Pancreas (tissue), 10 donors: ENCODE measurements around the gene NKX1-1. TPM values are rescaled to one million over a fixed set of nuclear protein-coding genes. Genes with fewer than 3 reads are reported as not detected.

Experiments
- ATAC-seq, 4 donors: fragments of 200-7000 bp; cut with Tn5 transposase; one replicate each; pipeline versions ENCODE4 v1.8.0 to v1.9.1; 2020; ENCODE audit warnings: mild to moderate bottlenecking in 4 of 4, moderate library complexity in 4 of 4
- DNase-seq, 6 donors: peaks; one replicate each; pipeline ENCODE4 v3.0.0-alpha.2; 2020
- FAIRE-seq: peaks from 2 replicates; lab custom pipeline; 2012; peaks lifted over from hg19 to GRCh38; lab: Jason Lieb, UNC
- H3K27ac ChIP-seq, 4 donors: fragments of 200-600 bp; sonication (generic); 1 replicate in 3 of 4; 2 replicates in 1 of 4; pipeline versions ENCODE4 v1.5.0 to v1.8.0; 2020
- H3K27me3 ChIP-seq, 4 donors: fragments of 200-600 bp; one replicate each; pipeline ENCODE4 v1.8.0; 2021
- H3K36me3 ChIP-seq, 3 donors: fragments of 200-600 bp; sonication (generic) in 1 of 3; one replicate each; pipeline versions ENCODE4 v1.5.0 to v1.8.0; 2020 to 2021
- H3K4me1 ChIP-seq, 3 donors: fragments of 200-600 bp; one replicate each; pipeline ENCODE4 v1.8.0; 2021
- H3K4me3 ChIP-seq, 4 donors: fragments of 200-600 bp; sonication (generic) in 2 of 4; one replicate each; pipeline versions ENCODE4 v1.5.0 to v1.8.0; 2020 to 2021
- H3K9me3 ChIP-seq, 4 donors: fragments of 200-600 bp; one replicate each; pipeline ENCODE4 v1.8.0; 2021
- CTCF ChIP-seq, 4 donors: fragments of 200-600 bp; sonication (generic) in 3 of 4; IDR thresholded peaks; one replicate each; pipeline versions ENCODE4 v1.5.0 to v1.8.0; 2021; ENCODE audit warnings: antibody characterized with exemption in 4 of 4
- WGBS, 2 donors: extraction: QIAGEN DNeasy Blood & Tissue Kit; methylation state at CpG; one replicate each; pipeline ENCODE4 v1.1.7; 2013; 5-methylcytosine and 5-hydroxymethylcytosine counted together
- intact Hi-C, 3 donors: fragments of 100-400 bp; cut with DNase I; formaldehyde crosslinking; loops; one replicate each; pipeline versions ENCODE4 v1.11.1 to v1.14.2; 2022
- polyA plus RNA-seq, 2 donors: library from polyadenylated mRNA; stranded (reverse); fragments of 200-250 nt; gene quantifications; one replicate each; pipeline ENCODE4 v1.2.3, GENCODE V29; 2013
- total RNA-seq, 6 donors: library from RNA; stranded (reverse); fragmentation: NEBNext Ultra II Directional in 4 of 6; extraction: Animal tissue kit (Norgen Biotek cat#: 25700) in 4 of 6; gene quantifications; one replicate each; pipeline versions ENCODE4 v1.2.1 to v1.2.4, GENCODE V29; 2021 to 2023
- donor health status: healthy with polysubstance abuse.
- donor health status: DM: no; HTN: no; CAD: no; lungs with moderate emphysema.
- donor health status: DM: no; HTN: no; CAD: no.
- donor health status: control.
- donor health status: control.
- donor health status: Bipolar disorder and iron deficiency.
- donor health status: DM: yes; HTN: yes; CAD: no.
- donor health status: DM: no; HTN: no; CAD: no.
- donor health status: DM: no; HTN: no; CAD: no.
- donor health status: DM: yes; HTN: yes; CAD: no.

Gene NKX1-1
- total and polyA plus RNA-seq, 8 donors, result not detected

GRCh38 chr4:1377606-1378261 is 28.5 kb downstream of the NKX1-1 start:
- H3K27ac ChIP-seq, result no peak overlapping the region
- no peak for TF ChIP-seq CTCF (IDR thresholded peaks at IDR 0.05)
- peaks cover 0 to 8% (median 0%) of the 10 kb centered on the region in 3 donors for H3K36me3 ChIP-seq
- H3K4me3 ChIP-seq, result no peak overlapping the region
- FAIRE-seq (no peak), DNase-seq (peak in 4 of 6 donors; percentile 1 to 73 (median 41)), ATAC-seq (no peak)
- H3K9me3 ChIP-seq, result no peaks in the 10 kb centered on the region
- no peaks in the 10 kb centered on the region for H3K4me1 ChIP-seq
- intact Hi-C loops, result no loop called here
- WGBS, 2 donors, result 94 to 95% methylated on average over 19 of the region's 19 CpGs
- no peaks in the 10 kb centered on the region for H3K27me3 ChIP-seq

GRCh38 chr4:1376841-1377605 is 29.2 kb downstream of the NKX1-1 start:
- Histone ChIP-seq H3K4me1 (no peaks in the 10 kb centered on the region), H3K27ac (no peak overlapping the region), H3K36me3 (peaks cover 0 to 8% (median 0%) of the 10 kb centered on the region in 3 donors), H3K27me3 (no peaks in the 10 kb centered on the region), H3K4me3 (no peak overlapping the region), H3K9me3 (no peaks in the 10 kb centered on the region)
- intact Hi-C loops, result no loop called here
- no peak for ATAC-seq
- peak in 4 of 6 donors; percentile 1 to 75 (median 41) for DNase-seq
- no peak for FAIRE-seq
- WGBS, 2 donors, result 84 to 89% methylated on average over 32 of the region's 32 CpGs
- no peak for TF ChIP-seq CTCF (IDR thresholded peaks at IDR 0.05)

GRCh38 chr4:1376391-1376840 is 29.8 kb downstream of the NKX1-1 start:
- intact Hi-C loops, result no loop called here
- TF ChIP-seq CTCF (IDR thresholded peaks at IDR 0.05), result no peak
- Histone ChIP-seq H3K4me3 (no peak overlapping the region), H3K27me3 (no peaks in the 10 kb centered on the region), H3K27ac (no peak overlapping the region), H3K36me3 (peaks cover 0 to 8% (median 0%) of the 10 kb centered on the region in 3 donors), H3K9me3 (no peaks in the 10 kb centered on the region), H3K4me1 (no peaks in the 10 kb centered on the region)
- FAIRE-seq, result no peak
- peak in 3 of 6 donors; percentile 0 to 74 (median 12) for DNase-seq
- WGBS, 2 donors, result 92 to 95% methylated on average over 23 of the region's 23 CpGs
- no peak for ATAC-seq

GRCh38 chr4:1375761-1376322 is 30.4 kb downstream of the NKX1-1 start:
- FAIRE-seq (no peak), ATAC-seq (no peak), DNase-seq (peak in 4 of 6 donors; percentile 1 to 68 (median 39))
- peaks cover 0 to 8% (median 0%) of the 10 kb centered on the region in 3 donors for H3K36me3 ChIP-seq
- no peaks in the 10 kb centered on the region for H3K4me1 ChIP-seq
- WGBS, 2 donors, result 90 to 97% methylated on average over 15 to 17 of the region's 17 CpGs
- no peaks in the 10 kb centered on the region for H3K27me3 ChIP-seq
- no peak overlapping the region for H3K27ac ChIP-seq
- no peak for TF ChIP-seq CTCF (IDR thresholded peaks at IDR 0.05)
- intact Hi-C loops, result no loop called here
- H3K9me3 ChIP-seq, result no peaks in the 10 kb centered on the region
- H3K4me3 ChIP-seq, result no peak overlapping the region
